ENCODE results near the gene TERF2IP. TPM values are rescaled to one million over a fixed set of nuclear protein-coding genes. Genes with fewer than 3 reads are reported as not detected.

Gene TERF2IP
- total and polyA plus RNA-seq, 9 donors = 66.6 to 122 (median 83.7) TPM

- no peaks in the 10 kb centered on the region for H3K4me1 ChIP-seq (ENCODE audit: insufficient read depth)
- no peak overlapping the region for H3K4me3 ChIP-seq
- H3K9me3 ChIP-seq = no peaks in the 10 kb centered on the region
- intact Hi-C loops (cut with DNase I) = loop anchor here in 1 of 4 donors (10.0 kb wide), 1 partner anchor 257 kb away; no protein-coding TSS in a partner anchor
- H3K27me3 ChIP-seq = no peaks in the 10 kb centered on the region
- no peaks in the 10 kb centered on the region for H3K36me3 ChIP-seq
- no peak overlapping the region for H3K27ac ChIP-seq
- no peak for DNase-seq
- no peak for TF ChIP-seq POLR2A (IDR thresholded peaks at IDR 0.05)
Measured at GRCh38 chr16:75667503-75667902, 19.9 kb downstream of the TERF2IP start.

GRCh38 chr16:75676909-75677308, 29.3 kb downstream of the TERF2IP start, which contains the start of gene CPHXL2:
TSS of gene CPHXL2 (minus strand) at chr16:75677009. CDS start at chr16:75676999, 10 bp downstream.
- intact Hi-C loops (cut with DNase I) = no loop called here
- Histone ChIP-seq H3K27ac (no peak within 1 kb of the TSS), H3K9me3 (no peaks in the 10 kb centered on the region), H3K4me1 (ENCODE audit: insufficient read depth) (no peaks in the 10 kb centered on the region), H3K4me3 (no peak within 1 kb of the TSS), H3K27me3 (no peaks in the 10 kb centered on the region), H3K36me3 (no peaks in the 10 kb centered on the region)
- no peak for TF ChIP-seq EP300 (IDR thresholded peaks at IDR 0.05)
- no peak for TF ChIP-seq POLR2A (IDR thresholded peaks at IDR 0.05)
- TF ChIP-seq CTCF (IDR thresholded peaks at IDR 0.05) = no peak
- no peak for DNase-seq
- WGBS, 3 donors = 92 to 95% (median 94%) methylated on average over 4 of the region's 4 CpGs

GRCh38 chr16:75679366-75679765, 31.8 kb downstream of the TERF2IP start:
- Histone ChIP-seq H3K9me3 (no peaks in the 10 kb centered on the region), H3K27me3 (no peaks in the 10 kb centered on the region), H3K4me3 (no peak overlapping the region), H3K27ac (no peak overlapping the region), H3K36me3 (no peaks in the 10 kb centered on the region), H3K4me1 (ENCODE audit: insufficient read depth) (no peaks in the 10 kb centered on the region)
- TF ChIP-seq POLR2A (IDR thresholded peaks at IDR 0.05) (no peak), CTCF (IDR thresholded peaks at IDR 0.05) (no peak), EP300 (IDR thresholded peaks at IDR 0.05) (no peak)
- DNase-seq = no peak
- intact Hi-C loops (cut with DNase I) = no loop called here
- WGBS, 3 donors = 79 to 84% (median 81%) methylated on average over 5 of the region's 5 CpGs

GRCh38 chr16:75682308-75682707, 34.7 kb downstream of the TERF2IP start:
- H3K36me3 ChIP-seq = no peaks in the 10 kb centered on the region
- H3K27me3 ChIP-seq = no peaks in the 10 kb centered on the region
- WGBS, 3 donors = 90 to 92% (median 91%) methylated on average over 14 of the region's 14 CpGs
- no peak for TF ChIP-seq POLR2A (IDR thresholded peaks at IDR 0.05)
- TF ChIP-seq EP300 (IDR thresholded peaks at IDR 0.05) = no peak
- TF ChIP-seq CTCF (IDR thresholded peaks at IDR 0.05) = no peak
- no peak for DNase-seq
- H3K27ac ChIP-seq = no peak overlapping the region
- H3K9me3 ChIP-seq = no peaks in the 10 kb centered on the region
- no peak overlapping the region for H3K4me3 ChIP-seq
- no peaks in the 10 kb centered on the region for H3K4me1 ChIP-seq (ENCODE audit: insufficient read depth)
- intact Hi-C loops (cut with DNase I) = no loop called here

- Histone ChIP-seq H3K4me1 (ENCODE audit: insufficient read depth) (no peaks in the 10 kb centered on the region), H3K9me3 (no peaks in the 10 kb centered on the region), H3K4me3 (no peak overlapping the region), H3K27me3 (no peaks in the 10 kb centered on the region), H3K27ac (no peak overlapping the region), H3K36me3 (no peaks in the 10 kb centered on the region)
- TF ChIP-seq CTCF (IDR thresholded peaks at IDR 0.05) (no peak), POLR2A (IDR thresholded peaks at IDR 0.05) (no peak), EP300 (IDR thresholded peaks at IDR 0.05) (no peak)
- DNase-seq = no peak
- intact Hi-C loops (cut with DNase I) = no loop called here
Measured at GRCh38 chr16:75687361-75687760, 39.8 kb downstream of the TERF2IP start.
